Activated T-helper 9 cell treated with anti-CD3 and anti-CD28 coated beads, Interleukin-2, amount 50 U/mL, for 16 hours (primary cell): ENCODE data around the gene RPS6KA3.

Experiments
- DNase-seq: peaks from one replicate; pipeline ENCODE4 v3.0.0-alpha.2; 2020; ENCODE audit warnings: low read depth

The RPS6KA3 gene

GRCh38 chrX:20266810-20267606 is at the start of gene RPS6KA3:
Gene RPS6KA3, minus strand, starts transcription at chrX:20266909. Its CDS starts 277 bp downstream, at chrX:20266632.
- DNase-seq, result peak; percentile 84

- DNase-seq, result no peak
Measured at GRCh38 chrX:20315140-20315539, 48.4 kb upstream of the RPS6KA3 start.

DNA sequence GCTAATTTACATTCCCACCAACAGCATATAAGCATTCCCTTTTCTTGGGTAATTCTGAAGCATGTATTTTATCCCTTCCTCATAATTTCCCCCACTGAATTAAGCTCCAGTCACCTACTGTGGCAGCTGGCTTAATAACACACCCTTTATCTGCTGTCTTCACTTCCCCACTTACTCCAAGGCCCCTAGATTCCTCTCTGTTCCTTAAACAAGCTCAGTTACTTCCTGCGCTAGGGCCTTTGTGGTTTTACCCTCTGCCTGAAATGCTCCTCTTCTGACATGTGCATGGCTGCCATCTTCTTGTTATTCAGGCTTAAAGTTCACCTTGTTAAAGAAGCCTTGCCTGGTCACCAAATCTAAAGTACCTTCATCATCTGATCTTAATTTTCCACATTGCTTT is 47.2 kb upstream of the RPS6KA3 start:
- DNase-seq, result no peak

- DNase-seq, result no peak
Measured at GRCh38 chrX:20312018-20312417, 45.3 kb upstream of the RPS6KA3 start.

DNA sequence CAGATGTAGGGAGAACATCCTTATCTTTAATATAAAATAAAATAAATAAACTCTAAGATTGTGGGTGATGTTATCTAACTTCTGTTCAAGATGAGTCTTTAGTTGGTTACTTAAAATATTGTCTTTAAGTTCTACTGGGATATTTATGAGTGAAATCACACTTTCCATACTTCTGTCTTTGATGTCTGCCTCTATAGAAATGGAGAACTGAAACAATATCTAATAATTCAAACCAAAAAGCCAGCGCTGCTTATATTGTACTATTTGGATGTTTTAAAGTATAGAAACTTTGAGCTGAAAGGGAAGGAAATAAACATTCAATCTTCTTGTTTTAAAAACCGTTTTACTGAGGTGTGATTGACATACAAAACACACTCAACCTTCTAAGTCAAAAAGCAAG is 44.8 kb upstream of the RPS6KA3 start:
- DNase-seq, result no peak

DNA sequence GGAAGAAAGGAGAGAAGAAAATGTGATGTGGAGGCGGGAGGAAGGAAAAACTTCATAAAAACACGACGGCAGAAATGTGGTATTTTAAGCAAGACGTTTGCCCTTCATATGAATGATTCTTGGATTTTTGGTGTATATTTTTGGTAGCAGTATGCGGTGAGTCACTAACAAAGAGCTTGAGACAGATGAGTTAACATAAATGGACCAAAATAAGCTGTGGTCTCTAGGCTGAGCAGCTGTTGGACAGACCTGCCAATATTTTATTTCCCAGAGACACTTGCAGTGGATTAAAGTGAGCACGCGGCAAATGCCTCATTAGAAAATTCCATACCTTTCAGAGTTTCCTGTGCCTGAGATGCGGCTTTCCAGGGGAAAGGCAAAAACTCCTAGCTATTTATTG is 43.1 kb upstream of the RPS6KA3 start:
- DNase-seq, result no peak

DNA sequence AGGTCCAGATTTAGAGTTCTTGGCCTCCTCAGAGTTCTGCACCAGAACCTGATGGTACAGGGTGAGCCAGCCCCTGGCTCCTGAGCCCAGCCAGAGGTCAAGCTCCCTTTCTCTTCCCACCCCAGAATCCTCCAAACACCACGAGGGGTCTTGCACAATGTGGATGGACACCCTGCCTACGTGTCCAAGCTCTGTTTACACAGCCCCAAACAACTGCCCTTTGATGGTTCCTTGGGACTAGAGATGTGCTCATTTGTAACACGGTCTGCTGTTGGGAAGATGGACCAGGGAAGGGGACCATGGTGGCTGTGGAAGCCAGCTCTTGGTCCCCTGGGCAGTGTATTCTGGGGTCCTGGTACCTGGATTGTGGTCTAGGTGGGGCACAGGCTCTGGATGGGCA is 40.0 kb upstream of the RPS6KA3 start:
- no peak for DNase-seq

DNA sequence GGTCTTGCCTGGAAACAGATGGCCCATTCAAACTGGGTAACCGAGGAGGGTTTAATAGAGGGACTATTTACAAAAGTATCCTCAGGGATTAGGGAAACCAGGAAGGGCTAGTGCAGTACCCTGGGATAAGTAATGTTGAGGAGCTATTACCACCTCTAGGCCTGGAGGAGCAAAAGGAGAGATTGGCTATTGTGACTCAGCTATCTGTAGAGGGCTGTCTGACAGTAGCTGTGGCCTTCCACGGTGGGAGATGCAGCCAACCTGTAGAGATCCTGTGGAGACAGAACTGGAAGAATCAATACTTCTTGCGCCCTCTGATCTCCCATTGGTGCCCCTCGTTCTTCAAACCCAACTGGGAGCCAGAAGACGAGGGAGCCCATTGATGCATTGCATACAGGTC is 34.1 kb upstream of the RPS6KA3 start:
- no peak for DNase-seq

DNA sequence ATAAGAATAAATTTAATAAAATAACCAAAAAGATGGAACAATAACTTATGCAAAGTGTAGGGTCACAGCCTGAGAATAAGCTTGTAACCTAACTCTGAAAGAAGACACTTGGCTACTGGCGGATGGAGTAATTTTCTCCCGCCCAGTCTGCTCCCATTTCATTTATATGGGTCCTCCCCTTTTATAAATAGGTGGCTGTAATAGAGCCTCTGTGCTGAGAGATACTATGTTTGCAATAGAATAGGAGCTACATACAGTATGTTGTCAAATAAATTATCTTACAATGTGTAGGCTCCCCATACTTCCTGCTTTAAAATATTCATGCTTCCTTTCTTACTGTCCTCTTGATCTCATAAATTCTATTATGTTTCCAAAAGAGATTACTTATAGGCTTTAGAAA is 28.2 kb upstream of the RPS6KA3 start:
- no peak for DNase-seq

GRCh38 chrX:20294284-20294683 is 27.6 kb upstream of the RPS6KA3 start:
- no peak for DNase-seq

GRCh38 chrX:20285511-20285910 is 18.8 kb upstream of the RPS6KA3 start:
- DNase-seq, result no peak

- DNase-seq, result no peak
Measured at GRCh38 chrX:20284992-20285391, 18.3 kb upstream of the RPS6KA3 start.

DNA sequence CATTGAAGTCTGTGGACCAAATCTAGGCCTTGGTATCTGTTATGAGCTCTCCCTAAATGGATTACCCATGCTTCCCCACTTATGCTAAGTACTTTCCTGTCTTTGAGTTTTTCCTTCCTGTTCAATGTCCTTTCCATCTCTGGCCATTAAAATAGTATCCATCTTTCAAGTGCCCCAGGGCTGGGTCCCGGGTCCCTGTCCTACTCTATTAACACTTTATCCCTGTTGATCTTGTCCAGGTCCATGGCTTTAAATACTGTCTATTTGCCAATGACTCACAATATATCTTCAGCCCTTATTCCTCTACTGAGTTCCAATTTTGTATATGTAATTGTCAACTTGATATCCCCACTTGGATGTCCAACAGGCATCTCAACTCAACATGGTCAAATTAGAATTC is 17.7 kb upstream of the RPS6KA3 start:
- DNase-seq, result no peak

DNA sequence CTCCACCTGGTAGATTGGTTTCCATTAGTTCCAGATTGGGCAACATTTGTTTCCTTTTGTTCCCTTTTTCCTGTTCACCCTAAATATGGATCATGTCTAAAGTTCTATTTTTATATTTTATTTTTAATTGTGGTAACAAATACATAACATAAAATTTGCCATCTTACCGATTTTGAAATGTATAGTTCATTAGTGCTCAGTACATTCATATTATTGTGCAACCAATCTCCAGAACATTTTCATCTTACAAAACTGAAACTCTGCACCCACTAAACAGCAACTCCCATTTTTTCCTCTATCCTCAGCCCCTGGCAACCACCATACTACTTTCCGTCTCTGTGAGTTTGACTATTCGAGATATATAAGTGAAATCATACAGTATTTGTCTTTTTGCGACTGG is 14.2 kb upstream of the RPS6KA3 start:
- no peak for DNase-seq

- no peak for DNase-seq
Measured at GRCh38 chrX:20274121-20274520, 7.4 kb upstream of the RPS6KA3 start.

DNA sequence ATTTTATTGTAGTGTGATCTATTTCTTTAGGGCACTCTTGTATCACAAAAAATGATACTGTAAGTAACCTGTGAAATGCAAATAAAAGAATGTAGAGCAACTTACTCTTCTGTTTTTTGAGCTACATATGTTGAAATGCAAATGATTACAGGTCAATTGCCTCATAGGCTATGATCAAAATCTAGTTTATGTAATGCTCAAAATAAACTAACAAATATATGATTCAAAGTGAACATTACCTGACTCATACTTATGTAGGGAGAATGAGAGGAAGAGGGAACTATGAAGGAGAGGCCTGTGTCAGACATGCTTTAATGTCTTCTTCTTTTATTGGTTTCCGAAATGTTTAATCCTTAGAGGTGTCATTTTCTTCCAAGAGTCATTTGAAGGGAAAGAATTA is 5.0 kb upstream of the RPS6KA3 start:
- no peak for DNase-seq

GRCh38 chrX:20271186-20271585 is 4.5 kb upstream of the RPS6KA3 start:
- DNase-seq, result no peak

DNA sequence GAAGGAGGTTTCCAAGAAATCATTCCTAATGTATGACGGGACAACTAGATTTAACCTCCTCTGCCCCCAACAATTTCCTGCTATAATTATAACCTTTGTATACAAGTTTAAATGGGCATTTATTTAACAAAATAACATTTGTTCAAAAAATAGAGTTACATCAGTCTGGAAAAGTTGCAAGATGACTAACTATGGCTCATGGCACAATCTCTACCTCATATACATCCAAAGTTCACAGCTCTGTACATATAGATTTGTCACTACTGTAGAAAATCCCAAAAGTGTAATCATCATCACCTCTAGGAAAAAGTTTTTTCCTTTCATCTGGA is 3.8 kb upstream of the RPS6KA3 start:
- no peak for DNase-seq

- DNase-seq, result no peak
Measured at GRCh38 chrX:20269848-20270561, 3.3 kb upstream of the RPS6KA3 start.

GRCh38 chrX:20267931-20268701 is 1.4 kb upstream of the RPS6KA3 start:
- DNase-seq, result no peak

DNA sequence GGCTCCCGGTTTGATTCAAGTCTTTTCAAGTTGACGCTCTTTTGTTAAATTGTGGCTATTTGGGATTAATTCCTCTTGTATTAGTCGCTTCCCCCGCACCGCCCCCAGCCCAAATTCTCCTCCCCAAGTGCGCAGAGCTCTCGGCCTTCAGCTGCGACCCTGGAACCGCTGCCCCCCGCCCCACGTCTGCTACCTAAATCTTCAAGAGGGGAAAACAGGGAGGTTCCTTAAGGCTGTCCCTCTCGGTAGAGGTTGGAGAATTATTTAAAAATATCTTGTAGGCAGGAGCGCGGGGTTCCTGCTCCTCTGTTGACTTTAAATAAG is 860 bp upstream of the RPS6KA3 start:
- no peak for DNase-seq

GRCh38 chrX:20265726-20266681 is 705 bp downstream of the RPS6KA3 start:
- no peak for DNase-seq
